ENCODE data around the gene APBB2.

The APBB2 gene

DNA sequence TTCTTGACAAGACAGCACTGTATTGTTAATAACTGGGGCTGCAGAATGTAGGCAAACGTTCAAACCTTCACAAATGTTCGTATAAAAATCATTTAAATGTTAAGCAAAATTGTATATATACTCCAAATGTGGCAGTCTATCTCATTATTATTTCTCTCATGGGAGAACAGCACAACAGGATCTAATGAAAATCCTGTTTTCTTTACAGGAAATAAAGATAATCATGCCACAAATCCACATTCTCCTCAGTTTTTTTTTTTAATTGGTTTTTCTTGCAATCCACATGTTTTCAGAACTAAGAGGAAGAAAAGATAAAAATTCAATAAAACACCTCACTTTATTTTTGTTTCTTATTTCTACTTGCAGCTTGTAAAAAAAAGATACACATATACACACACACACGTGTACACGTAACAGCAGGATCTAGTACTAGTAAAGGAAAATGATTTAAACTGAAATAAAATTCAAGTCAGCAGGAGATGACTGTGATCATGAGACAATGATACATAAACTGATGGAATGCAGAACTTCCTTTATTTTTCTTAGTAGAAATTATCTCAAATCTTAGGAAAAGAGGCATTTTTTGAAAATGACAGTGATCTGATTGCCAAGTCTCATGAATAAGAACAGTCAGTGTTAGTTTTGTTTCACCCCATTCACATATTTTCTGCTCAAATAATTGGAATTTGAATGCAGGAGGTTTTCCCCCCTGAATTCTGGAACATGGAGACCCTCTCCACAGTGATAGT is 11.3 kb downstream of the APBB2 start:
- no peak overlapping the region for H3K9ac ChIP-seq (ENCODE audit: low read depth, low read length)
- H3K9me3 ChIP-seq (ENCODE audit: control insufficient read depth, insufficient read depth, low read length), result no peaks in the 10 kb centered on the region
- peaks cover 7% of the 10 kb centered on the region for H3K4me1 ChIP-seq (ENCODE audit: control insufficient read depth, insufficient read depth, low read length)
- H3K4me3 ChIP-seq (ENCODE audit: low read depth, low read length), result no peak overlapping the region
- no peaks in the 10 kb centered on the region for H3K27me3 ChIP-seq (ENCODE audit: control insufficient read depth, insufficient read depth, low read length)
- H3K36me3 ChIP-seq (ENCODE audit: control insufficient read depth, insufficient read depth, low read length), result no peaks in the 10 kb centered on the region

DNA sequence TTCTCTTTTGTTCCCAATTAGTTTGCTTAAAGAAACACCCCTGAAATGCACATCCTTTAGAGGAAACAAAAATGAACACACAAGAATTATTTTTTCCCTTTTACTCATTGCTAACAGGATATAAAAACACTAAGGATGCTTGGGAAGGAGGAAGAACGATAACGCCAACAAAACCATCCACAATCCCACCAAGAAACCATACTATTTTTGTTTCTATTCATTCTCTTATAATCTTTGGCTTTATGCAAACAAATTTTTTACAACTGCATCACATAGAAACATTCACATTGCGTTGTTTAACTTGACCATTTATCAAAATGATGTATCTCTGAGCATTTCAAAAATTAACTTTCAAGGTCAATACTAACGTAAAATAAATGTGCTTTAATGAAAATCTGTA is 12.0 kb downstream of the APBB2 start:
- H3K4me1 ChIP-seq (ENCODE audit: control insufficient read depth, insufficient read depth, low read length), result peaks cover 7% of the 10 kb centered on the region
- no peaks in the 10 kb centered on the region for H3K36me3 ChIP-seq (ENCODE audit: control insufficient read depth, insufficient read depth, low read length)
- H3K9ac ChIP-seq (ENCODE audit: low read depth, low read length), result no peak overlapping the region
- H3K4me3 ChIP-seq (ENCODE audit: low read depth, low read length), result no peak overlapping the region
- H3K9me3 ChIP-seq (ENCODE audit: control insufficient read depth, insufficient read depth, low read length), result no peaks in the 10 kb centered on the region
- no peaks in the 10 kb centered on the region for H3K27me3 ChIP-seq (ENCODE audit: control insufficient read depth, insufficient read depth, low read length)

DNA sequence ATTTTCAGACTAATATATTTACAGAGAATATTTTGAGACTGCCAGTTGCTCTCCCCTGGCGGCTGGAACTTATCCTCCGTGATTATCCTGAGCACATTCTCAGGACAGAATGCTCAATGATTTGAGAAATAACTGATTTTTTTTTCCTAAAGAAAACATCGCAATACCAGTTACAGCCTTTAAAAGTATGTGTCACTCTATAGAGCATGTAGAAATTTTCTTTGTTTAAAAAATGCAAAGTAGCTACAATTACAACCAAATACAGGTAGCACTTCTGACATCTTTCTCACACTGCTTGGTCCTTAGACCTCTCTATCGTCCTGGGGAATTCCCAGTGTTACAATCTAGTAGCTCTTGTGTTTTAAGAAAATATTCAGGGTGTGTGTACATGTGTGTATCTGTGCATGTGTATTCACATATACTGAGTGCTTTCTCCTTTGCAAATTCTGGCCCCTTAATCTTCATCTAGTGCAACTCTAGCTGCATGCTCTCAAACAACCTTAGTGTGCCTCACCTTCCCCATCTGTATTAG is 13.8 kb downstream of the APBB2 start:
- no peak overlapping the region for H3K4me3 ChIP-seq (ENCODE audit: low read depth, low read length)
- H3K9me3 ChIP-seq (ENCODE audit: control insufficient read depth, insufficient read depth, low read length), result no peaks in the 10 kb centered on the region
- H3K27me3 ChIP-seq (ENCODE audit: control insufficient read depth, insufficient read depth, low read length), result no peaks in the 10 kb centered on the region
- no peaks in the 10 kb centered on the region for H3K36me3 ChIP-seq (ENCODE audit: control insufficient read depth, insufficient read depth, low read length)
- H3K4me1 ChIP-seq (ENCODE audit: control insufficient read depth, insufficient read depth, low read length), result peaks cover 7% of the 10 kb centered on the region
- H3K9ac ChIP-seq (ENCODE audit: low read depth, low read length), result no peak overlapping the region

DNA sequence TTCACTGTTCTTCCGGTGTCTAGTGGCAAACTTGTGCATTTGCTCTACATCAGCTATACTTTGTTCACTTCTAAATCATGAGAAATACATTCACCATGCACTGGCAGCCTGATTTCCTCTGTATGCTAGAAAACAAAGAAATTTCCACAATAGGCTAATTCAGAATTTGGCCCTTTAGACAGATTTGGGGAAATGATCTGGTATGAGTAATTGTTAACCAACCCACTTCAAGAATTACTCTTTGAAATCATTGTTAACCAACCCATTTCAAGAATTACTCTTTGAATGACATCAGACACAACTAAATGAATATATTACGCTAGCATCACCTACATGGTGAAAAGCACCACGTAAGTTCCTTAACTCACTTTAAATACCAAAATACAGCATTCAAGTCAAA is 14.6 kb downstream of the APBB2 start:
- no peak overlapping the region for H3K9ac ChIP-seq (ENCODE audit: low read depth, low read length)
- H3K36me3 ChIP-seq (ENCODE audit: control insufficient read depth, insufficient read depth, low read length), result no peaks in the 10 kb centered on the region
- no peaks in the 10 kb centered on the region for H3K9me3 ChIP-seq (ENCODE audit: control insufficient read depth, insufficient read depth, low read length)
- no peak overlapping the region for H3K4me3 ChIP-seq (ENCODE audit: low read depth, low read length)
- peaks cover 5% of the 10 kb centered on the region for H3K4me1 ChIP-seq (ENCODE audit: control insufficient read depth, insufficient read depth, low read length)
- no peaks in the 10 kb centered on the region for H3K27me3 ChIP-seq (ENCODE audit: control insufficient read depth, insufficient read depth, low read length)

DNA sequence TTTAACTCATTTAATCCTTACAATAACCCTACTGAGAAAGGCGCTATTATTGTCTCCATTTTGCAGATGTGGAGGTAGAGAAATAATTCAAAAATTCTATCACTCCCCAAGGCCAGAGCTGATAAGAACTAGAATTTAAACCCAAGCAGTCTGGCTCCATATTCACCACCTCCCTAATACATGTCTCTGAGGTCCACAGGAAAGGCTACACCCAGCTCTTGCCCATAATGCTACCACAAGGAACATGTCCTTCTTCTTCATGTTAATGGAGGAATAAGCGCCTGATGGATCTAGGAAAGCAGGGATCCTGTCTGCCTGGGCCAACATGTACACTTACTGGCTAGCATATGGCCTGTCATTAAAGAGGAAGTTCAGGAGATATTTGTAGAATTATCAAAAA is 16.3 kb downstream of the APBB2 start:
- no peak overlapping the region for H3K9ac ChIP-seq (ENCODE audit: low read depth, low read length)
- H3K27me3 ChIP-seq (ENCODE audit: control insufficient read depth, insufficient read depth, low read length), result no peaks in the 10 kb centered on the region
- no peaks in the 10 kb centered on the region for H3K36me3 ChIP-seq (ENCODE audit: control insufficient read depth, insufficient read depth, low read length)
- H3K4me3 ChIP-seq (ENCODE audit: low read depth, low read length), result no peak overlapping the region
- H3K4me1 ChIP-seq (ENCODE audit: control insufficient read depth, insufficient read depth, low read length), result no peaks in the 10 kb centered on the region
- H3K9me3 ChIP-seq (ENCODE audit: control insufficient read depth, insufficient read depth, low read length), result no peaks in the 10 kb centered on the region

DNA sequence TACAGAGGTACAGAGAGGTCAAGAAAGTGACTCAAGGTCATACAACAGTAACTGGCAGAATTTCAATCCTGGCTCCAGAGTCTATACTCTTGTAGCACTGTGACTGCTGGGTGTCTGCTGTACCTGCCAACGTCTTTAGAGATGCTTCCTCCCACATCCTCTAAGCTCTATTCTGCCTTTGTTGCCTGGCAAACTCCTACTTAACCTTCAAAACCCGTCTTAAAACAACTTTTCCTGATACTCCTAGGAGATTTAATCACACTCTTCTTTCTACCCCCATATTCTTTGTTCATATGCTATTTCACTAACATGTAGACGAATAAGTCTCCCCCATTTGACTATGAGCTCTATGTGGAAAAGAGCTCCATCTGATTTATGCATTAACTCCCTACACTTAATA is 16.8 kb downstream of the APBB2 start:
- H3K4me1 ChIP-seq (ENCODE audit: control insufficient read depth, insufficient read depth, low read length), result no peaks in the 10 kb centered on the region
- no peak overlapping the region for H3K9ac ChIP-seq (ENCODE audit: low read depth, low read length)

DNA sequence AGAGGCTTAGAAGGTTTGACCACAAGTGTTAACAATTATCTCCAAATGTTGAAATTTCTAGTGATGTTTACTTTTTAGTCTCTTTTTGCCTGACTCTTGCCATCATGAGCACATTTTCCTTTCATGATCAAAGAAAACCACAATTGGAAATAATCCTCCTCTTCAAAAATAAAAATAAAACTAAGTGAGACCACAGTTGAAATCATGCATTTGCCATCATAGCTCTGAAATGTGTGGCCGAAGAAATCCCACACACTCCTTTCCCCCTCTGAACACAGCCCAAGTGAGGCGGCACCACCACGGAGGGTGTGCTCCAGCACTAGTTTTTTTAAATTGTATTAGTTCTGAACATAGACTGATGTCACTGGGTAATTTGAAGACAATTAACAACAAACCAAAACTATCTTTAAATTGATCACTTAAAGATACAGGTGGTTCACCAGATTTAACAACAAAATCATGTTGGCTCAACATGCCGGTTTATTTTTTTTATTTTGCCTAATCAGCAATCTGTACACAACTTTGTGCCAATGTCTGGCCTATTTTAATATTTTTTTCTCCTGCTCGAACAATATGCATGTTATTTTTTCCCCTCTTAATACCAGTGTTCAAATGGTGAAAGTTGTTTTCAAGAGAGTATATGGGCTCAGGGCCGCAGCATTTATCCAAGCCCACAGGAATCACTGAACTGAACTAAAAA is 17.6 kb downstream of the APBB2 start:
- H3K4me3 ChIP-seq (ENCODE audit: low read depth, low read length), result no peak overlapping the region
- no peaks in the 10 kb centered on the region for H3K4me1 ChIP-seq (ENCODE audit: control insufficient read depth, insufficient read depth, low read length)
- H3K27me3 ChIP-seq (ENCODE audit: control insufficient read depth, insufficient read depth, low read length), result no peaks in the 10 kb centered on the region
- H3K36me3 ChIP-seq (ENCODE audit: control insufficient read depth, insufficient read depth, low read length), result no peaks in the 10 kb centered on the region
- H3K9ac ChIP-seq (ENCODE audit: low read depth, low read length), result no peak overlapping the region
- H3K9me3 ChIP-seq (ENCODE audit: control insufficient read depth, insufficient read depth, low read length), result no peaks in the 10 kb centered on the region

More for the DNA sequence above, 16.8 kb downstream of the APBB2 start:
- no peaks in the 10 kb centered on the region for H3K27me3 ChIP-seq (ENCODE audit: control insufficient read depth, insufficient read depth, low read length)
- no peaks in the 10 kb centered on the region for H3K9me3 ChIP-seq (ENCODE audit: control insufficient read depth, insufficient read depth, low read length)
- no peaks in the 10 kb centered on the region for H3K36me3 ChIP-seq (ENCODE audit: control insufficient read depth, insufficient read depth, low read length)
- H3K4me3 ChIP-seq (ENCODE audit: low read depth, low read length), result no peak overlapping the region

DNA sequence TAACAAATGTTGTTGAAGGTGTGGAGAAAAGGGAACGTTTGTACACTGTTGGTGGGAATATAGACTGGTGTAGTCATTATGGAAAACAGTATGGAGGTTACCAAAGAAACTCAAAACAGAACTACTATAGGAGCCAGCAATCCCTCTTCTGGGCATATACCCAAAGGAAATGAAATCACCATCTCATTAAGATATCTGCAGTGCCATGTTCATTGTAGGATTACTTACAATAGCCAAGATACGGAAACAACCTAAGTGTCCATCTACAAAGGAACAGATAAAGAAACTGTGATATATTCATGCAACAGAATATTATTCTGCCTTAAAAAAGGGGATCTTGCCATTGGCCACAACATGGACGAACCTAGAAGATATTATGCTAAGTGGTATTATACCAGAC is 22.2 kb downstream of the APBB2 start:
- Histone ChIP-seq H3K4me3 (ENCODE audit: low read depth, low read length) (no peak overlapping the region), H3K9me3 (ENCODE audit: control insufficient read depth, insufficient read depth, low read length) (no peaks in the 10 kb centered on the region), H3K36me3 (ENCODE audit: control insufficient read depth, insufficient read depth, low read length) (no peaks in the 10 kb centered on the region), H3K27me3 (ENCODE audit: control insufficient read depth, insufficient read depth, low read length) (no peaks in the 10 kb centered on the region), H3K9ac (ENCODE audit: low read depth, low read length) (no peak overlapping the region), H3K4me1 (ENCODE audit: control insufficient read depth, insufficient read depth, low read length) (no peaks in the 10 kb centered on the region)

DNA sequence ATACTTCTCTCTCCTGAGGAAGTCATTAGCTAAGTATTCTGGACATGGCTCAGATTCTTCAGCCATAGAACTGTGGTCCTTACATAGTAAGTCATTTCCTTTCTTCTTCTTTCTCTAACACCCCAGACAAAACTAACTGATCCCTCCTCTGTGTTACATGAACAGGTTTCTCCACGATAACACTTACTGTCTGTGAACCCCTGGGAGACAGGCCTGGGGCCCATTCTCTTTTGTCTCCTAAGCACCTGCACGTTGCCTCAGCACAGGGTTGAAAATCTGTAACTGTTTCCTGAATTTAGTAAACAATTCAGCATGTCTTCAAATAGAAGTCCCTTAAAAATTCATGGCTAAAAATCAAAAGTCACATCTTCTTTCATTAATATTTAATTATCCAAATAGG is 24.7 kb downstream of the APBB2 start:
- no peak overlapping the region for H3K9ac ChIP-seq (ENCODE audit: low read depth, low read length)
- no peaks in the 10 kb centered on the region for H3K36me3 ChIP-seq (ENCODE audit: control insufficient read depth, insufficient read depth, low read length)
- H3K27me3 ChIP-seq (ENCODE audit: control insufficient read depth, insufficient read depth, low read length), result no peaks in the 10 kb centered on the region
- no peaks in the 10 kb centered on the region for H3K9me3 ChIP-seq (ENCODE audit: control insufficient read depth, insufficient read depth, low read length)
- H3K4me1 ChIP-seq (ENCODE audit: control insufficient read depth, insufficient read depth, low read length), result no peaks in the 10 kb centered on the region
- no peak overlapping the region for H3K4me3 ChIP-seq (ENCODE audit: low read depth, low read length)

DNA sequence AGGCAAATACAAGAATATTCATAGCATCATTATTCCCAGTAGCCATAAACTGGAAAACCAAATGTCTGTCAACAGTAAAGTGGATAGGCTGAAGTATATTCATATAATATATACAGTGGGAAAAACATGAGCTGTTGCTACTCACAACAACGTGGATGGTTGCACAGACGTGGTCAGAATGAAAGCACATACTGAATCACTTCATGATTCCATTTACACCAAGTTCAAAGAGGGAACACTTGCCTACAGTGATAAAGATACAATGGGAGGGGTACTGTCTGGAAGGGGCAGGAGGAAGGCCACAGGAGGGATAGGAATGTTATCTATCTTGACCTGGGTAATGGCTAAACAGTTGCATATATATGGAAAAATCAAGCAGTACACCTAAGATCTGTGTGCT is 25.3 kb downstream of the APBB2 start:
- Histone ChIP-seq H3K9me3 (ENCODE audit: control insufficient read depth, insufficient read depth, low read length) (no peaks in the 10 kb centered on the region), H3K4me1 (ENCODE audit: control insufficient read depth, insufficient read depth, low read length) (no peaks in the 10 kb centered on the region), H3K4me3 (ENCODE audit: low read depth, low read length) (no peak overlapping the region), H3K27me3 (ENCODE audit: control insufficient read depth, insufficient read depth, low read length) (no peaks in the 10 kb centered on the region), H3K9ac (ENCODE audit: low read depth, low read length) (no peak overlapping the region), H3K36me3 (ENCODE audit: control insufficient read depth, insufficient read depth, low read length) (no peaks in the 10 kb centered on the region)

DNA sequence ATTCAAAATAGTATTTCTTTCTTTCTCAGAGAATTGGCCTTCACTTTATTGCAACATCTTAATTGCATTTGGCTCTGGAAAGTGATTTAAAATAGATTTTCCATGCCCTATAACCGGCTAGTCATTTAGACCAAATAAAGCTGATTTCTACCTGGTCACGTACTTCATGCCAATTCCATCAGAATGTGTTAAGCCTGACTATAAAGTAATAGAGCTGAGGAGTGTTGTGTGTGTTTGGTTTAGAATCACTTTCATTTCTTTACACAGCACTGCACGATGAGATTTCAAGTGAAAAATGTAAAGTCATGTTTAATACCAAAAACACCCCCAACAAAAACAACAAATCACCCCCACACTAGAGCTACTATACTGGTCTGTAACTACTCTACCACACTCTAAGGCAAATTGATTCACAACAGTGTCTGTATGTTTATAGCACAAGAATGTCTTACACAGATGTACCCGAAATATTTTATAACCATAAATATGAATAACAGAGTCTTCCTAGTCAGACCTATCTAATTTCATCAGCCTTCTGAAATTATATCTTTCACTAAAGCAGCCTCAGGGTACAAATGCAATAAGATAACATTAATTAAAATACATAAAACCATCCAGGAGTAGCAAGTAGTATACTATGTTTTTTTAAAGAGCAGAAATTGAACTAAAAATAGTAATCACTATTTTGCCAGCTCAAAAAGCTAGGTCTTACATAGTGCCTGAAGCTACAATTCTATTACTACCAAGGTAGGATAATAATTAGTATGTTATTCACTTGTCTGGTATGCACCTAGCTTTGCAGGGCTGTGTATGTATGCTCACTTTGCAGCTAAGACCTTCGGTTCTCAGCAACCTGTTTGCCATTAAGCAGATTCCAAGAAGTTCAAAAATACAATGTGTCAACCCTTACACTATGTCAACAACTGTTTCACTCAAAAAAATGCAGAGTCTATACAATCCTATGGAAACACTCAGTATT is 28.4 kb downstream of the APBB2 start:
- H3K4me3 ChIP-seq (ENCODE audit: low read depth, low read length), result no peak overlapping the region
- H3K4me1 ChIP-seq (ENCODE audit: control insufficient read depth, insufficient read depth, low read length), result no peaks in the 10 kb centered on the region
- no peak overlapping the region for H3K9ac ChIP-seq (ENCODE audit: low read depth, low read length)
- H3K36me3 ChIP-seq (ENCODE audit: control insufficient read depth, insufficient read depth, low read length), result no peaks in the 10 kb centered on the region
- H3K9me3 ChIP-seq (ENCODE audit: control insufficient read depth, insufficient read depth, low read length), result no peaks in the 10 kb centered on the region
- no peaks in the 10 kb centered on the region for H3K27me3 ChIP-seq (ENCODE audit: control insufficient read depth, insufficient read depth, low read length)
